GM15510 (cell line): ENCODE measurements around the gene FADS1.

ENCODE experiments used
- POLR2A ChIP-seq: IDR thresholded peaks from 3 replicates; pipeline ENCODE4 v1.6.1; 2011; ENCODE audit warnings: borderline replicate concordance; ENCODE audit not compliant: insufficient read length; ENCODE audit errors: extremely low read depth

FADS1 gene

DNA sequence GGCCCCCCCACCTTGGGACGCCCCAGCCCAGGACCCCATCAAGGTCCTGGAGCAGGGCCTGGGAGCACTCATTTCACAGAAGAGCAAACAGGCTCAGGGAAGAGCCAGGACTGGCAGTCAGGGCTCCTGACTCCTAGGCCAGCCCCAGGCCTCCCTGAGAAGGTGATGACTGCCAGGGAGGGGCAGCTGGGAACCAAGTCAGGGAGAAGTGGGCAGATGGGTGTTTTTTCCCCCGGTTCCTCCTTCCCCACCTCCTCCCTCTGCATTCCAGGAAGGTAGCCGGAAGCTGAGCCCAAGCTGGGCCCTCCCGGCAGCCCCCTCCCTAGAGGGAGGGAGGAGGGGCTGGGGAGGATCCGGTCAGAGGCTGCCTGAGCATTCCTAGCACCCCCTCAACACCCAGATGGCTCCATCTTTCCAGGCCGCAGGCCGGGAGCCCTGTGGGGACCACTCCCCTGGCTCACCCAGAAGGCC is 44.8 kb downstream of the FADS1 start:
- no peak for TF ChIP-seq POLR2A

- no peak for TF ChIP-seq POLR2A
Measured at GRCh38 chr11:61771195-61771894, 45.5 kb downstream of the FADS1 start.

DNA sequence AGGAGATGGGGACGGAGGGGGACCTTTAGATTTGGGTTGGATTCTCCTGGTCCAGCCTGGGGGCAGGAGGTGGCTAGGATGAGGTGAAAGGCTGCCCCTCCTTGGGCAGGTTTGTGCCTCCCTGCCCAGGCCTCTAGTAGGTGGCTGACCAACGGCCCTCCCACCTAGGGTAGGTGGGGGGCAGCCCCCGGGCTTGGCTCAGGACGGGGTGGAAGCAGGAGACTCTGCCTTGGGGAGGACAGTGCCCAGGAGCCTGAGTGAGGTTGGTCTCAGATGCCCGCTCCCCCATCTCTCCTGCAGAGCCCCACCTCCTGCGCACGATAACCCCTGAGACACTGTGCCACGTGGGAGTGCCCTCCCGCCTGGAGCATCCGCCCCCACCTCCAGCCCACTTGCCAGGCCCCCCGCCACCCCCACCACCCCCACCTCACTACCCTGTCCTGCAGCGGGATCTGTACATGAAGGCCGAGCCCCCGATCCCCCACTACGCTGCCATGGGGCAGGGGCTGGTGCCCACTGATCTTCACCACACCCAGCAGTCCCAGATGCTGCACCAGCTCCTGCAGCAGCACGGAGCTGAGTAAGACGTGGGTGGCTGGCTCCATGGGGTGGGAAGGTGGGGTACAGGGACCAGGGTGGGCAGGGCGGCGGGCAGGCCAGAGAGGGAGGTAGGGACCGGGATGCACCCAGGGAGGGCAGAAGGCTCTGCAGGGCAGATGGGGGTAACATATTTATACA is 46.7 kb downstream of the FADS1 start:
- TF ChIP-seq POLR2A: no peak

DNA sequence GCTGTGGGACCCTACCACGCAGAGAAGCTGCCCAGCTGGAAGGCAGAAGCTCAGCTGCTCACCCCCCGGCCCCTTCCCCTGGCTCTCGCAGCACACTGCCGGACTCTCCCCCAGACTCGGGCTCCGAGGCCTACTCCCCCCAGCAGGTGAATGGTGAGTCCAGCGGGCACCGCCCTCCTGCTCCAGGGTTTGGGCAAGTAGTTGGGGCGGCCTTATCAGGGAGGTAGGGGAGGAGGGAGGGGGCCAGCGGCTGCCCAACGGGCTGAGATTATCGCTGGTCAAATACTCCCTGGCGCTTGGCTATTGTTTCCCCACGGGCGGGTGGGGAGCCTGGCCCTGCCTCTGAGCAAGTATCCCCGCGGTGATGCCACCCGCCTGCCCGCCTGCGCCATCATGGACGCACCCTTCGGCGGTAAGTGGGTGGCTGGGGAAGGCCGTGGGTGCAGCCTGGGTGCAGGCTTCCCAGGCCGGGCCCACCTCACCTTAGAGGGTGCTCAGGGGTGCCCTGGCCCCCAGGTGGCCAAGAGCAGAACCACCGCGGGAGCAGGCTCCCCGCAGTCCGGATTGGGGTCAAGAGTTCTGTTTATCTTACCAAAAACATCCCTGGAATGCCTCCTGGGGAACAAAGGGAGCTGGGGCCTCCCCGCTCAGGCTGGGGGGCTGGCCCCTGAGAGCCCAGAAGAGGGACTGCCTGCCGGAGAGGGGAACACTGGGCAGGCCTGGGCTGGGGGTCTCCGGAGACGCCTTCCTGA is 47.5 kb downstream of the FADS1 start:
- no peak for TF ChIP-seq POLR2A

DNA sequence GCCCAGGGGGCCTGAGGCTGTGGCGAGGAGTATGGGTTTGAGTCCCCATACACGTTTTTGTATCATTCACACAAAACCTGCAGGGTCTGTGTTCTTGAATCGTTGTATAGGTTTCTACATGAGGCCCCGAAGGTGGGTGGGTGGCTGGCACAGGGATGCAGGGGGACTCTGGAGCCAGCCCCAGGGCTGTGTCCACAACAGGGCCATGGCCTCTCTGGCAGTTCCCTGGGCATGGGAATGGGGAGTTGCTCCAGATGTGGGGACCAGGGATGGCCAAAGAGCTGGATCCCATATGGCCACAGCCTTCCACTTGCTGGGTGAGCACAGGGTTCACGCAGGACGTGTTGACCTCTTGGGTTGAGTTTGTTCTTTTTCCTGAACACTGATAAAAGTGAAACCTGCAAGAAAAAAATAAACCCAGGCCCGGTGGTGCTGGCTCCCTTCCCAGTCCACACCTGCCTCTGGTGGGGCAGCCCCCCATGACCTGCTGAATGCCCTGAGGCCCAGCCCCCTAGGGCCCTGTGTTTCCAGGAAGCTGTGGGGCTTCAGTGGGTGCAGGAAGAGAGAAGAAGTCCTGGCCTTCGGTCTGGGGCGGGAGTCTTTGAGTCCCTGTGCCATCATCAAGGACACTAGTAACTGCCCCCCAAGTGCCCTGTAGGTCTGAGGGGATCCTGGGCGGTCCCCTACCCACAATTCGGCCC is 48.3 kb downstream of the FADS1 start:
- TF ChIP-seq POLR2A: no peak

- TF ChIP-seq POLR2A: no peak
Measured at GRCh38 chr11:61766353-61766841, 50.4 kb downstream of the FADS1 start.

GRCh38 chr11:61765550-61766253 is 51.1 kb downstream of the FADS1 start:
- no peak for TF ChIP-seq POLR2A

DNA sequence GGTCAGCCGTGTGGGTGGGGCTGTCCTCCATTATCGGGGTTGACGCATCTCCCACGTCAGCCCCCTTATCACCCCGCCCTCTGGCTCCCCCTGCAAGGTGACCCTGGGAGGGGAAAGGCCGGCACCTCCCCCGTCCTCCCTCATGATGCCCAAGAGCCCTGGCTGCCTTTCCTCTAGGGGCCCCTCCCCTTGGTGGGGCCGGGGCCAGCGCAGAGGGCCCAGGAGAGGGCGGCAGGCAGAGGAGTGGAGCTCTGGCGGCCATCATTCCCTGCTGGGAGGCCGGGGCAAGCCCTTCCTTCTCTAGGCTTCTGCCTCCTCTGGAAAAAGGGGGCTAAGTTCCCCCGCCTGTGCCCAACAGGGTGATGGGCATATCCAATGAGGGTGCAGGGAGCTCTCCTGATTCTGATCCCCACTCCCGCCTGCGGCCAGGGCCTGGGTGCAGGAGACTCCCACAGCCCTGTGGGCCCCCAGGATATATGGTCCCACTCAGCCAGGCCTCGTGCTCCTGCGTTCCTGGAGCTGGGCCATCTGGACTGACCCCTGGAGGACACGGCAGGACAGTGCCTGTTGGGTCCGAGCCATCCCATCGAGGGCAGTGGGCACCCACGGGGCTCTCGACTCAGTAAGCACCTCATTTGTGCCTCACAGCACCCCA is 52.1 kb downstream of the FADS1 start:
- TF ChIP-seq POLR2A: no peak

GRCh38 chr11:61763930-61764605 is 52.7 kb downstream of the FADS1 start:
- TF ChIP-seq POLR2A: no peak

DNA sequence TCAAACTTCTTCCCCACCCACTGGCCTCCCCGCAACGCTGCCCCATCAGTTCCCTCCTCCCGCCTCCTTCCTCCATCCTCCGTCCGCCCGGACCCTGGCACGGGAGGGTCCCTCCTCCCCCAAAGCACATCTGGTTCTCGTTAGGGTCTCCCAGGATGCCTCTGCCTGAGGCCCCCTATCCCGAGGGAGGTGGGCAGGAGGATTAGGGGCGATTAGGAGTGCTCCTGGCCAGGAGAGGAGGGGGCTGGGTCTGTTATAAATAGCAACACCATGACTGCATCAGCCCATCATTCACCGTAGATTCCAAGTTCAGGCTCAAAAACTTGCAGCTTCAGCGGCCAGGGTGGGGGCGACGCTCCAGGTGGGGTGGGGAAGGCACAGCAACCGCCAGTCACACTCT is 54.0 kb downstream of the FADS1 start:
- no peak for TF ChIP-seq POLR2A

DNA sequence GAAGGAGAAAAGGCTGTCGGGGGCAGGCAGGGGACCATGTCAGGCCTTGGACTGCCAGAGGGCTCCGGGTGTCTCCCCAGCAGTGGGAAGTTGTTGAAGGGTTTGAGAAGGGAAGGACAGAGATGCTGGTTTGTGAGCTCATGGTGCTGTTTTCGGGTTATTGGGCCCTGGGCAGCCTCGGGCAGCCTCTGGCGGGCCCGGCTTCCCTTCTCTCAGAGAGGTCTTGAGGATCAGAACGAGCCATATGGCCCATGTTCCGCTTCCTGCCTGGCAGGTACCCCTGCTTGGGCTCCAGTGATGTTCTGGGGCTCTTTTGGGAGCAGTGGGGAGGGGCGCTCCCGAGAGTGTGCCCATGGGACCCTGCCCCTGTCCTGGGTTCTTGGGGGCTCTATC is 54.6 kb downstream of the FADS1 start:
- TF ChIP-seq POLR2A: no peak

DNA sequence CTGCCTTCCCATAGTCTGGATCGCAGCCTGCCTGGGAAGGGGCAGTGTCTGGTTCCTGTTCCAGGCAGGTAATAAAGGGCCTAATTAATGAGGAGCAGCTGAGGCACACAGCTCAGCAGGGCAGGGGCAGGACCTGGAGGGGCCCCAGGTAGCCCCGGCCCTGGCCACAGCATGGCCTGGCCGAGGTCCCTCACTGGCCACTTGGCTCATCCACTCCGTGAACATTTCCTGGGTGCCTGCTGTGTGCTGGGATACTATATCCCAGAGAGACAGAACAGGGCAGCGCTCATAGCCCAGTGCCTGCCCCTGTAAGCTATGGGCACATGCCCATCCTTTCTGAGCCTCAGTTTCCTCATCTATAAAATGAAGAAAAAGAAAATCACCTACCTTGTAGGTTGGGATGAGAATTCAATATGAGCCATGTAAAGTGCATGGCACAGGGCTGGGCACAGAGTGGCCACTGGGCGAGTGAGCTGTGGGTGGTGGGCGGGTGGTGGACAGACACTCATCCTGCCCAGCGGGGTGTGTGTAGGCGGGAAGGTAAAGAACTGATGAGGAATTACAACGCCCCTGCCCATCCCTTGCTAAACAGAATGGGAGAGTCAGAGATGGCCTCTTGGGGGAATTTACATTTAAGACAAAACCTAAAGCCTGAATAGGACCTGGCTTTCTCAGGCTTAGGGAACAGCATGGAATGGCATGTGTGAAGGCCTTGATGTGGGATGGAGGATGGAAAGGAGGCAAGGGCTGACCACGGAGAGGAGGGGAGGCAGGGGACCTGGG is 55.2 kb downstream of the FADS1 start:
- TF ChIP-seq POLR2A: no peak
